ENCODE measurements around the gene TIMM23B. TPM values are rescaled to one million over a fixed set of nuclear protein-coding genes. Genes with fewer than 3 reads are reported as not detected.
"Not testable (repeated sequence)": the region's sequence is repeated elsewhere in the genome, so short reads cannot be mapped to it uniquely, and the experiment has no call there.

Gene TIMM23B
- total RNA-seq, 1 donor from 2014 or later: 13.5 TPM

- ATAC-seq (ENCODE audit: poor library complexity); DNase-seq; intact Hi-C loops (cut with DNase I): not testable (repeated sequence)
Observed at GRCh38 chr10:49970331-49970857, 28.5 kb downstream of the TIMM23B start.

- ATAC-seq (ENCODE audit: poor library complexity); intact Hi-C loops (cut with DNase I); DNase-seq: not testable (repeated sequence)
Observed at GRCh38 chr10:49971466-49971865, 29.6 kb downstream of the TIMM23B start.

- DNase-seq; intact Hi-C loops (cut with DNase I): not testable (repeated sequence)
- ATAC-seq (ENCODE audit: poor library complexity): peak; percentile 36
Observed at GRCh38 chr10:49972094-49972493, 30.2 kb downstream of the TIMM23B start.

GRCh38 chr10:49977756-49978155, 35.9 kb downstream of the TIMM23B start:
- DNase-seq; ATAC-seq (ENCODE audit: poor library complexity); intact Hi-C loops (cut with DNase I): not testable (repeated sequence)

GRCh38 chr10:49987207-49987606, 45.4 kb downstream of the TIMM23B start:
- intact Hi-C loops (cut with DNase I); DNase-seq; ATAC-seq (ENCODE audit: poor library complexity): not testable (repeated sequence)

- ATAC-seq (ENCODE audit: poor library complexity); DNase-seq; intact Hi-C loops (cut with DNase I): not testable (repeated sequence)
Observed at GRCh38 chr10:49988376-49988775, 46.5 kb downstream of the TIMM23B start, which contains the start of gene AGAP6. AGAP6 (plus strand) TSS chr10:49988406; CDS start chr10:49988716, 310 bp downstream.

GRCh38 chr10:49995321-49995720, 53.5 kb downstream of the TIMM23B start:
- intact Hi-C loops (cut with DNase I); ATAC-seq (ENCODE audit: poor library complexity); DNase-seq: not testable (repeated sequence)

GRCh38 chr10:50014024-50014423, 72.2 kb downstream of the TIMM23B start:
- DNase-seq; ATAC-seq (ENCODE audit: poor library complexity); intact Hi-C loops (cut with DNase I): not testable (repeated sequence)

GRCh38 chr10:50015596-50016220, 73.9 kb downstream of the TIMM23B start:
- intact Hi-C loops (cut with DNase I); ATAC-seq (ENCODE audit: poor library complexity): not testable (repeated sequence)

GRCh38 chr10:50016926-50017325, 75.1 kb downstream of the TIMM23B start:
- intact Hi-C loops (cut with DNase I); DNase-seq; ATAC-seq (ENCODE audit: poor library complexity): not testable (repeated sequence)

More at GRCh38 chr10:50015596-50016220, 73.9 kb downstream of the TIMM23B start:
- not testable (repeated sequence) for DNase-seq

GRCh38 chr10:50017646-50018045, 75.8 kb downstream of the TIMM23B start:
- ATAC-seq (ENCODE audit: poor library complexity); DNase-seq; intact Hi-C loops (cut with DNase I): not testable (repeated sequence)

- intact Hi-C loops (cut with DNase I); DNase-seq; ATAC-seq (ENCODE audit: poor library complexity): not testable (repeated sequence)
Observed at GRCh38 chr10:50019279-50019678, 77.4 kb downstream of the TIMM23B start.

GRCh38 chr10:50020451-50021024, 78.7 kb downstream of the TIMM23B start:
- ATAC-seq (ENCODE audit: poor library complexity); intact Hi-C loops (cut with DNase I); DNase-seq: not testable (repeated sequence)

- ATAC-seq (ENCODE audit: poor library complexity) (no peak), DNase-seq (no peak)
- intact Hi-C loops (cut with DNase I): no loop called here
Observed at GRCh38 chr10:50021646-50022045, 79.8 kb downstream of the TIMM23B start.

Other genes starting within 250 kb of the TIMM23B start
- 1.8 TPM for gene OGDHL, start 179.7 kb upstream of the TIMM23B start, total RNA-seq
- gene PARG, start within 50 bp of the TIMM23B start, total RNA-seq: 20.1 TPM
- 3.7 TPM for gene AGAP6, start 46.4 kb downstream of the TIMM23B start, total RNA-seq
- 65.4 TPM for gene WASHC2A, start 125.9 kb downstream of the TIMM23B start, total RNA-seq